ENCODE data around the gene GBP7.

Gene GBP7

GRCh38 chr1:89114662-89115061 lies 61.1 kb downstream of the GBP7 start (continued):
- no peak for TF ChIP-seq TSHZ2 (CRISPR knock-in tag; IDR thresholded peaks at IDR 0.05)
- TF ChIP-seq GLIS3 (CRISPR knock-in tag; IDR thresholded peaks at IDR 0.05), result no peak
- TF ChIP-seq ZNF565 (CRISPR knock-in tag; conservative IDR thresholded peaks at IDR 0.05; ENCODE audit: low read depth), result no peak
- no peak for TF ChIP-seq CSRNP3 (CRISPR knock-in tag; IDR thresholded peaks at IDR 0.05)

- no peak for ATAC-seq
- TF ChIP-seq ZNF8 (CRISPR knock-in tag; IDR thresholded peaks at IDR 0.05), result no peak
- no peak for TF ChIP-seq CREB5 (CRISPR knock-in tag; IDR thresholded peaks at IDR 0.05; ENCODE audit: low read depth)
- no peak for TF ChIP-seq POU6F1 (CRISPR knock-in tag; IDR thresholded peaks at IDR 0.05; ENCODE audit: borderline replicate concordance, low read depth)
- TF ChIP-seq OSR1 (CRISPR knock-in tag; IDR thresholded peaks at IDR 0.05), result no peak
- TF ChIP-seq TOX (CRISPR knock-in tag; IDR thresholded peaks at IDR 0.05; ENCODE audit: borderline replicate concordance), result no peak
- no peak for TF ChIP-seq ZC3H10 (CRISPR knock-in tag; IDR thresholded peaks at IDR 0.05)
- TF ChIP-seq ZNF70 (CRISPR knock-in tag; IDR thresholded peaks at IDR 0.05), result no peak
- TF ChIP-seq CSDC2 (CRISPR knock-in tag; IDR thresholded peaks at IDR 0.05), result no peak
- TF ChIP-seq SNAI2 (CRISPR knock-in tag; IDR thresholded peaks at IDR 0.05), result no peak
- no peak for TF ChIP-seq PATZ1 (CRISPR knock-in tag; IDR thresholded peaks at IDR 0.05; ENCODE audit: borderline replicate concordance)
- no peak for TF ChIP-seq ARNTL (CRISPR knock-in tag; IDR thresholded peaks at IDR 0.05; ENCODE audit: borderline replicate concordance, low read depth)
- TF ChIP-seq RARB (CRISPR knock-in tag; IDR thresholded peaks at IDR 0.05), result no peak
- no peak for TF ChIP-seq PPARA (CRISPR knock-in tag; IDR thresholded peaks at IDR 0.05; ENCODE audit: borderline replicate concordance)
- no peak for TF ChIP-seq BACH2 (CRISPR knock-in tag; IDR thresholded peaks at IDR 0.05; ENCODE audit: borderline replicate concordance)
- no peak for TF ChIP-seq CSRNP3 (CRISPR knock-in tag; IDR thresholded peaks at IDR 0.05)
- no peak for TF ChIP-seq ZNF565 (CRISPR knock-in tag; conservative IDR thresholded peaks at IDR 0.05; ENCODE audit: low read depth)
- no peak for TF ChIP-seq ZFP30 (CRISPR knock-in tag; IDR thresholded peaks at IDR 0.05)
- TF ChIP-seq ESRRG (CRISPR knock-in tag; IDR thresholded peaks at IDR 0.05), result no peak
- no peak for TF ChIP-seq TSHZ2 (CRISPR knock-in tag; IDR thresholded peaks at IDR 0.05)
These were observed 62.8 kb downstream of the GBP7 start for GRCh38 chr1:89112871-89113613.

Data from SK-N-SH treated with all-trans-retinoic acid at 6 μM for 48 hours (cell line).